ENCODE measurements around the gene ZNF80.

ZNF80 gene

GRCh38 chr3:114221881-114222264, 15.5 kb downstream of the ZNF80 start:
- intact Hi-C loops (cut with DNase I) = no loop called here
- DNase-seq = no peak

GRCh38 chr3:114221165-114221880, 16.1 kb downstream of the ZNF80 start:
- intact Hi-C loops (cut with DNase I) = no loop called here
- no peak for DNase-seq

DNA sequence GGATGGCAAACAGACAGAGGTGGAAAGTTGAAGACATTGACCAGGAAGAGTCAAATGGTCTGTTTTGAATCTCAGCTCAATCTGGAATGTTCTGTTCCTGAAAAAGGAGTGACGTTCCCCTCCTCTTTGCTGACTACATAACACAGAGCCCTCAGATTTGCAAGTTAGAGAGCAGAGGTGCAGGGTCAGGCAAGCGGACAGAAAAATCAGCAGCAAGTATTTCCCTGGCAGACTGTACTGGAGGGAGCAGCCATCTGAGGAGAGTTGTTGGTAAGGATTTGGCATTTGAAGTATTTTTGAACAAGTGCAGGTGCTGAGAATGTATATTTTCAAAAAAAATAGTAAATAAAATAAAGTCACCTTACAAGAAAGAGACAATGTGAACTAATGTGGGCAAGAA, 17.6 kb downstream of the ZNF80 start:
- intact Hi-C loops (cut with DNase I) = no loop called here
- no peak for DNase-seq

DNA sequence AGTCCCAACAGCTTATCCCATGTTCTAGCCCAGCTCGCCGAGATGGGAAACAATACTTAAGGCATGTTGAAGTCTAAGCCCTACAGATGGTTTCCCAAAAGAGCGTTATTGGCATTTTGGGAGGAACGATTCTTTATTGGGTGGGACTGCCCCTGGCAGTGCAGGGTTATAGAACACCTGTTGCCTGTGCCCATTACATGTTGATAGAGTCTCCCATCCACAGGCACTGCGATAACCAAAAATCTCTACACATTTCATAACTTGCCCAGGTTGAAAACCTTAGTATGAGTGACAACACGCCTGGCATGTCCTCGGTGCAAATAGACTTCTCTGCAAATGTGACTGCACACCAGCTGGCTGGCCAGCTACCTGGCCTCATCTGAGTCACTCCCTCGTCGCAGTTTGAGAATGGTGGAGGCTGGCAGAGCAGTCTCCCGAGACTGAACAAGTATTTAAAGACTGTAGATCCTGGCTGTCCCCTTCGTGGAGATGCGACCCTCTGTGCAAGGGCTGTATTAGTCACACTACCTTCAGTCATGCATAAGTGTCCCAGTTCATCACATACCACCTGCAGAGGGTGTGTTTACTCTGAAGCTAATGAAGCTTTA, 18.7 kb downstream of the ZNF80 start:
- intact Hi-C loops (cut with DNase I) = no loop called here
- DNase-seq = no peak

DNA sequence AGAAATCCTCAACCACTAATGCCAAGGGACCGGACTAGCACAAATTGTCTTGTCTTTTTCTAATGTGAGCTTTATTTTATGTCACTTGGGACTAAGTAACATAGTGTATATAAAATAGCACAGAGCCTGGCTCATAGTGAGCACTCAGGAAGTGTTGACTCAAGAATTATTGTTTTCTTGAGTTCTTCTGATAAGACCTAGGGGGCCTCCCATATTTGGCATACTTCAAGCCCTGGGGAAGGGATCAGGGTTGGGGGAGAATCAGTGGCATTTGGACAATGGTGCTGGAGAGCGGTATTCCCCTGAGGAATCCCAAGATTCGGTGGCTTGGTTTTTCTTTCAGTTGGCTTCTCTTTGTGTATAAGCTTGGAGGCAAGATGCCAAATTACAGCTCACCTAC, 19.4 kb downstream of the ZNF80 start:
- DNase-seq = no peak
- intact Hi-C loops (cut with DNase I) = no loop called here

- DNase-seq = no peak
- intact Hi-C loops (cut with DNase I) = no loop called here
Measured at GRCh38 chr3:114217266-114217665, 20.1 kb downstream of the ZNF80 start.

DNA sequence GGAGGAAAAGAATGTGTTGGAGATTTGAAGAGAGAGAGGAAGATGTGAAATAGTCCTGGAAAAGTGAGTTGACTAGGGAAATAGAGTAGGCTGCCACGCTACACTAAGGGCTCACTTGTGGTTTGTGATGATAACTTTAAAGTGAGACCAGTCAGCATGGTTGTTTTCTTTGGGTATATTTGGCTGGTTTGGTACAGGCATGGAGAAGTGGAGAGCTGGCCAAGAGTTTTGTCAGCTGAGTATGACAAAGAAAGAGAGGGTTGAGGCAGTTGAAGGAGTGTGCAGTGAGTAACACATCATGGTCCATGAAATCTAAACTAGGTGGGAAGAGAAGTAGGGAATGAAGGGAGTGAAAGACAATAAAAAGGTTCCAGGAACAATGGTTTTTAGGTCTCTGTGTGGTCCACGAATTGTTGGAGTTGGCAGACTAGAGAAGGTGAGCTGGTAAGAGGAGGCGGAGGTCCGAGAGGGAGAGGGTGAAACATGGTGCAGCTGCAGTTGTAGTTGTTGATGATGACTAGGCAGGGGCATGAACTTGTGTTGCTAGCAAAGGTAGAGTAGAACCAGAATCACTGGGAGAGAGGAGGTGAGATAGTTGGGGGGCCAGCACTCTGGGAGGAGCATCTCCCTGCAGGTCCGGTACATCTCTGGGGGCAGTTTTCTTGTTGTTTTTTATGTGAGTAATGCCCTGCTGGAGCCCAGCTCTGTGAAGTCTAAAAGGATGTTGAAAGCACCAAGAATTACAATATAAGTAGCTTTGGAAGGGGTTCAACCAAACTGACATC, 21.0 kb downstream of the ZNF80 start:
- intact Hi-C loops (cut with DNase I) = no loop called here
- DNase-seq = no peak

DNA sequence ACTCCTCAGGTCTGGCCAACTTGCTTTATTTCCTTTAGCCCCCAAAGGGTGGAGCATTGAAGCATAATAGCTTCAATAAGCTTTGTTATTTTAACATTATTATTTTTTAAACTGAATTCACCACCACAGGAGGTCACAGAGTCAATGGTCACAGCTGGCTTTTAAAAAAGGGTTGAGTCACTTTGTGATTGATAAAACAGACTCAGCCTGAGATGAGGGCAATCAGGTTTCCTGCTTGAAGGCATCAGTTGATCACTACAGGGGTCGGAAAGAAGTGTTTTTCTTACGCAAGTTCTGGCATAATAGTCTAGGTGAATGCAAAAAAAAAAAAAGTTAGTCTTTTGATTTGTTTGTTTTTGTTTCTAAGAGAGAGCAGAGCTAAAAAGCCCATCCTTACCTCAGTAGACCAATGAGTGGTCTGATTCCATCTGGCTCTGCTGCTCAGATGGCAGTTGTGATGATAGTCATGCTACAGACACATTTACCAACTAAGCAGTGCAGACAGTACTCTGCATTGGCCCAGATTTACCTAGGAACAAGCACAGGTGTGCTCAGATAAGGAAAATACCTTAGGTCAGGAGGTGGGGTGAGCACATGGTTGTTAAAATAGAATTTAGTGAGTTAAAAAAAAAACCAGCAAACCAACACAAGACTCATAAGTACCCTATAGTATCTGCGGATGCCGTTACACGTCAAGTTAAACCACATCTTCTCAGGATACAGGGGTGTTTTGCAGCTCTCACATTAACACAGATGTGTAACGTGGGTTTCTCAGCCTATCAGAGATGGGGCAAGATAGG, 22.6 kb downstream of the ZNF80 start:
- no peak for DNase-seq
- intact Hi-C loops (cut with DNase I) = no loop called here

- DNase-seq = peak in 1 of 42 donors; percentile 11
- intact Hi-C loops (cut with DNase I) = no loop called here
Measured at GRCh38 chr3:114213627-114214541, 23.5 kb downstream of the ZNF80 start.

- DNase-seq = no peak
- intact Hi-C loops (cut with DNase I) = no loop called here
Measured at GRCh38 chr3:114213292-114213626, 24.1 kb downstream of the ZNF80 start.

GRCh38 chr3:114212646-114213045, 24.7 kb downstream of the ZNF80 start:
- no peak for DNase-seq
- intact Hi-C loops (cut with DNase I) = no loop called here

DNA sequence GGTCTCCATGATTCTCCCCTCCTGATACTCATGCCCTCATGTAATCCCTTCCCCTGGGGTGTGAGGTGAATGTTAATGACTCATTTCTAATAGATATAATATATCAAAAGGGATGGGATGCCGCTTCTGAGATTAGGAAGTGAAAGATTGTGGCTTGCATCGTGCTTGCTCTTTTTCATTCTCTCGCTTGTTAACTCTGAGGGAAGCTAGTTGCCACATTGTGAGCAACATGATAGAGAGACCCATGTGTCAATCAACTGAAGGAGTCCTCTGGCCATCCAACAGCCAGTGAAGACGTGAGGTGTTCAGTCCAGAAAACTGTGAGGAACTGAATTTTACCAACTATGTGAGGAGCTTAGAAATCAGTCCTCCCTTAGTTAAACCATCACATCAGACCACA, 29.6 kb downstream of the ZNF80 start:
- DNase-seq = no peak
- intact Hi-C loops (cut with DNase I) = no loop called here

- DNase-seq = no peak
- intact Hi-C loops (cut with DNase I) = no loop called here
Measured at GRCh38 chr3:114206342-114206741, 31.0 kb downstream of the ZNF80 start.

GRCh38 chr3:114205541-114205940, 31.8 kb downstream of the ZNF80 start:
- intact Hi-C loops (cut with DNase I) = no loop called here
- DNase-seq = no peak

- DNase-seq = no peak
- intact Hi-C loops (cut with DNase I) = no loop called here
Measured at GRCh38 chr3:114194750-114195149, 42.6 kb downstream of the ZNF80 start.

- intact Hi-C loops (cut with DNase I) = no loop called here
- DNase-seq = no peak
Measured at GRCh38 chr3:114192136-114192535, 45.2 kb downstream of the ZNF80 start.

GRCh38 chr3:114186501-114186900, 50.9 kb downstream of the ZNF80 start:
- intact Hi-C loops (cut with DNase I) = no loop called here
- no peak for DNase-seq

Measured in head of caudate nucleus (tissue), 42 donors.